IMR-90 (cell line): ENCODE measurements around the gene PBX4. TPM values are rescaled to one million over a fixed set of nuclear protein-coding genes. Genes with fewer than 3 reads are reported as not detected.

Experiments
- ATAC-seq: fragments of 200-7000 bp; cut with Tn5 transposase; 2 replicates; pipeline ENCODE4 v1.9.1; 2020; ENCODE audit warnings: low read depth, mild to moderate bottlenecking, moderate library complexity
- BruUV-seq: library from RNA; stranded (reverse); fragments of 400-500 nt; replicated peaks from 2 replicates; lab custom pipeline; 2021; lab: Mats Ljungman, UMichigan
- CTCF ChIA-PET: fragments of 300-600 bp; formaldehyde crosslinking; extraction: SDS; loops from one replicate; lab custom pipeline; 2021; ENCODE audit warnings: antibody characterized with exemption; lab: Yijun Ruan, JAX
- POLR2A ChIA-PET: fragments of 300-600 bp; sonication (Branson Sonifier 250); formaldehyde crosslinking; loops from one replicate; lab custom pipeline; 2022; ENCODE audit warnings: antibody characterized with exemption; ENCODE audit not compliant: unreplicated experiment; lab: Charles Lee
- DNase-seq: peaks from one replicate; pipeline ENCODE4 v3.0.0; 2013
- H2AFZ ChIP-seq: replicated peaks from 2 replicates; pipeline ENCODE3; 2013; ENCODE audit warnings: low read length, mild to moderate bottlenecking; ENCODE audit not compliant: poor library complexity
- H2AK5ac ChIP-seq: 2 replicates; pipeline ENCODE4 v1.6.1; 2013; ENCODE audit warnings: low read depth, low read length, inconsistent platforms
- H2AK9ac ChIP-seq: replicated peaks from 2 replicates; pipeline ENCODE3; 2013; ENCODE audit warnings: mild to moderate bottlenecking, low read depth, low read length, moderate library complexity; ENCODE audit not compliant: poor library complexity
- H2BK120ac ChIP-seq: 2 replicates; pipeline ENCODE4 v1.6.1; 2013; ENCODE audit warnings: low read depth, low read length, inconsistent platforms
- H2BK15ac ChIP-seq: 3 replicates; pipeline ENCODE4 v1.6.1; 2013; ENCODE audit warnings: low read depth, low read length, inconsistent platforms
- H2BK20ac ChIP-seq: 2 replicates; pipeline ENCODE4 v1.6.1; 2013; ENCODE audit warnings: low read depth, mild to moderate bottlenecking, inconsistent platforms, low read length, moderate library complexity
- H2BK5ac ChIP-seq: 2 replicates; pipeline ENCODE4 v1.6.1; 2013; ENCODE audit warnings: mild to moderate bottlenecking, low read depth, low read length, inconsistent platforms; ENCODE audit not compliant: poor library complexity, severe bottlenecking
- H3K14ac ChIP-seq: replicated peaks from 2 replicates; pipeline ENCODE4 v1.6.1; 2013; ENCODE audit warnings: low read depth, low read length, inconsistent platforms
- H3K18ac ChIP-seq: 2 replicates; pipeline ENCODE4 v1.6.1; 2013; ENCODE audit warnings: low read depth, low read length, control low read depth
- H3K23ac ChIP-seq: 2 replicates; pipeline ENCODE4 v1.6.1; 2013; ENCODE audit warnings: low read depth, low read length, inconsistent platforms
- H3K27ac ChIP-seq: 2 replicates; pipeline ENCODE4 v1.5.1; 2013; ENCODE audit warnings: mild to moderate bottlenecking, control low read depth, low read length; ENCODE audit not compliant: insufficient read depth
- H3K27me3 ChIP-seq: 2 replicates; pipeline ENCODE4 v1.6.1; 2013; ENCODE audit warnings: low read length; ENCODE audit not compliant: control insufficient read depth, insufficient read depth
- H3K36me3 ChIP-seq: 2 replicates; pipeline ENCODE4 v1.6.1; 2013; ENCODE audit warnings: low read length, mixed read lengths; ENCODE audit not compliant: control insufficient read depth, insufficient read depth
- H3K4ac ChIP-seq: 2 replicates; pipeline ENCODE4 v1.6.1; 2013; ENCODE audit warnings: low read depth, low read length, inconsistent platforms
- H3K4me1 ChIP-seq: 2 replicates; pipeline ENCODE4 v1.6.1; 2013; ENCODE audit warnings: low read length, mixed read lengths; ENCODE audit not compliant: control insufficient read depth, insufficient read depth
- H3K4me2 ChIP-seq: 2 replicates; pipeline ENCODE4 v1.6.1; 2013; ENCODE audit warnings: low read depth, mild to moderate bottlenecking, control low read depth, low read length, moderate library complexity
- H3K4me3 ChIP-seq: 2 replicates; pipeline ENCODE4 v1.5.1; 2013; ENCODE audit warnings: low read depth, mild to moderate bottlenecking, control low read depth, low read length, moderate library complexity; ENCODE audit not compliant: insufficient read depth
- H3K56ac ChIP-seq: 2 replicates; pipeline ENCODE4 v1.6.1; 2013; ENCODE audit warnings: low read length, inconsistent platforms; ENCODE audit not compliant: insufficient read depth; ENCODE audit errors: extremely low read depth
- H3K79me1 ChIP-seq, 2 experiments: 2 replicates each; pipeline ENCODE4 v1.6.1; 2013; ENCODE audit warnings: low read length in 2 of 2, inconsistent platforms in 1 of 2, low read depth in 1 of 2
- H3K9ac ChIP-seq: 2 replicates; pipeline ENCODE4 v1.6.1; 2013; ENCODE audit warnings: low read depth, low read length, control low read depth
- H3K9me1 ChIP-seq: 2 replicates; pipeline ENCODE4 v1.6.1; 2013; ENCODE audit warnings: low read length, inconsistent platforms; ENCODE audit not compliant: insufficient read depth
- H3K9me3 ChIP-seq: 2 replicates; pipeline ENCODE4 v1.6.1; 2013; ENCODE audit warnings: low read length; ENCODE audit not compliant: control insufficient read depth, insufficient read depth
- H4K20me1 ChIP-seq: 2 replicates; pipeline ENCODE4 v1.6.1; 2013; ENCODE audit warnings: low read length, inconsistent platforms; ENCODE audit not compliant: insufficient read depth
- H4K5ac ChIP-seq: 2 replicates; pipeline ENCODE4 v1.6.1; 2013; ENCODE audit warnings: mild to moderate bottlenecking, low read depth, low read length, control low read depth
- H4K8ac ChIP-seq, 2 experiments: 2 replicates each; pipeline ENCODE4 v1.6.1; 2013; ENCODE audit warnings: low read depth in 2 of 2, low read length in 2 of 2, control low read depth in 1 of 2, inconsistent platforms in 1 of 2
- H4K91ac ChIP-seq: 2 replicates; pipeline ENCODE4 v1.6.1; 2013; ENCODE audit warnings: low read depth, low read length, inconsistent platforms; ENCODE audit not compliant: insufficient read depth
- BHLHE40 ChIP-seq: fragments of 150-350 bp; IDR thresholded peaks from 2 replicates; pipeline ENCODE4 v1.6.1; 2016; ENCODE audit warnings: mild to moderate bottlenecking, low read depth, low read length
- CEBPB ChIP-seq: IDR thresholded peaks from 2 replicates; pipeline ENCODE4 v1.6.1; 2012; ENCODE audit warnings: low read depth, low read length, improper control_type of control experiment
- CHD1 ChIP-seq: IDR thresholded peaks from 2 replicates; pipeline ENCODE4 v1.6.1; 2012; ENCODE audit warnings: low read depth, low read length, improper control_type of control experiment
- CTCF ChIP-seq: conservative IDR thresholded peaks from 2 replicates; pipeline ENCODE4 v1.5.1; 2012; ENCODE audit warnings: mild to moderate bottlenecking, low read depth, low read length, improper control_type of control experiment
- RAD21 ChIP-seq: IDR thresholded peaks from 2 replicates; pipeline ENCODE4 v1.6.1; 2012; ENCODE audit warnings: low read length, improper control_type of control experiment
- SMC3 ChIP-seq: fragments of 150-350 bp; IDR thresholded peaks from 2 replicates; pipeline ENCODE4 v1.6.1; 2016; ENCODE audit warnings: low read depth, mild to moderate bottlenecking, antibody characterized with exemption, low read length, moderate library complexity
- WGBS, 2 experiments: methylation state at CpG; one replicate each; pipeline versions ENCODE4 v1.1.5 to v1.1.7; 2013; ENCODE audit warnings: missing lambda C conversion rate in 2 of 2; ENCODE audit not compliant: insufficient read length in 1 of 2; ENCODE audit errors: extremely low coverage in 2 of 2; 5-methylcytosine and 5-hydroxymethylcytosine counted together
- dilution Hi-C: fragments of 300-500 bp; cut with HindIII; formaldehyde crosslinking; loops from one replicate; pipeline ENCODE4 v1.14.3; 2018; ENCODE audit warnings: low sequenced_read_pairs; ENCODE audit not compliant: unreplicated experiment
- in situ Hi-C: fragments of 300-500 bp; cut with MboI; formaldehyde crosslinking; loops from 3 replicates; pipeline ENCODE4 v1.14.3; 2019; ENCODE audit warnings: low sequenced_read_pairs, inconsistent platforms, mixed read lengths
- intact Hi-C: fragments of 100-400 bp; cut with micrococcal nuclease; formaldehyde crosslinking; loops from 2 replicates; pipeline ENCODE4 v1.10.0; 2022
- polyA plus RNA-seq, 3 experiments: library from polyadenylated mRNA; depleted of rRNA; stranded (reverse); fragments of >200 nt; gene quantifications; 2 replicates each; pipeline ENCODE4 v1.2.3, GENCODE V29; 2012; ENCODE audit warnings: low replicate concordance in 1 of 3
- total RNA-seq: library from RNA; depleted of rRNA; stranded (reverse); fragments of >200 nt; gene quantifications from 2 replicates; pipeline ENCODE4 v1.2.3, GENCODE V29; 2012

PBX4 gene
- total and polyA plus RNA-seq, 2 of the 4 experiments (the other 2 are of a cell fraction), result 0.90 to 2.9 TPM

- Histone ChIP-seq H3K9ac (no peak overlapping the region), H4K20me1 (no peaks in the 10 kb centered on the region; the same call in 1 of the 2 replicates), H3K9me3 (no peaks in the 10 kb centered on the region), H2AFZ (peak overlapping the region; percentile 5), H2AK9ac (peak overlapping the region; percentile 31), H3K4ac (no peak overlapping the region), H2BK5ac (no peak overlapping the region), H3K4me1 (no peaks in the 10 kb centered on the region), H3K9me1 (no peaks in the 10 kb centered on the region), H4K91ac (no peak overlapping the region), H3K4me2 (no peak overlapping the region), H3K36me3 (no peaks in the 10 kb centered on the region), H3K14ac (no peak overlapping the region), H3K56ac (no peak overlapping the region), H3K23ac (no peak overlapping the region), H3K4me3 (no peak overlapping the region), H2AK5ac (no peak overlapping the region), H3K18ac (no peak overlapping the region), H2BK120ac (no peak overlapping the region), H3K27ac (no peak overlapping the region), H3K79me1 (no peaks in the 10 kb centered on the region), H2BK15ac (no peak overlapping the region), H2BK20ac (no peak overlapping the region), H4K5ac (no peak overlapping the region), H3K27me3 (peaks cover 4% of the 10 kb centered on the region; the same call in 1 of the 2 replicates), H4K8ac (no peak overlapping the region)
- in situ Hi-C loops (no loop called here), intact Hi-C loops (loop anchor here (5.0 kb wide), 1 partner anchor 90 kb away; the partner anchor contains the start of gene GMIP), dilution Hi-C loops (no loop called here)
- ATAC-seq (peak; percentile 76), DNase-seq (no peak)
- WGBS, 2 experiments, result 27% methylated on average over 4 of the region's 6 CpGs; no CpG with 5 or more reads in 1 of the 2 experiments
- ChIA-PET POLR2A (no interaction called here), CTCF (interaction anchor here (0.8 to 2.2 kb wide), 4 partner anchors 13 to 60 kb away, joined by 3 to 6 read pairs (median 4); no protein-coding TSS in a partner anchor)
- no TSS peak for BruUV-seq
- peak; percentile 49 for TF ChIP-seq RAD21
- peak; percentile 27; the same call in 1 of the 2 replicates for TF ChIP-seq SMC3
- TF ChIP-seq CEBPB, result no peak
- no peak for TF ChIP-seq CHD1
- TF ChIP-seq CTCF, result peak; percentile 60
- no peak for TF ChIP-seq BHLHE40
These were observed 65.7 kb downstream of the PBX4 start for GRCh38 chr19:19552798-19553197.
